ENCODE measurements around the gene ODC1.

Gene ODC1

DNA sequence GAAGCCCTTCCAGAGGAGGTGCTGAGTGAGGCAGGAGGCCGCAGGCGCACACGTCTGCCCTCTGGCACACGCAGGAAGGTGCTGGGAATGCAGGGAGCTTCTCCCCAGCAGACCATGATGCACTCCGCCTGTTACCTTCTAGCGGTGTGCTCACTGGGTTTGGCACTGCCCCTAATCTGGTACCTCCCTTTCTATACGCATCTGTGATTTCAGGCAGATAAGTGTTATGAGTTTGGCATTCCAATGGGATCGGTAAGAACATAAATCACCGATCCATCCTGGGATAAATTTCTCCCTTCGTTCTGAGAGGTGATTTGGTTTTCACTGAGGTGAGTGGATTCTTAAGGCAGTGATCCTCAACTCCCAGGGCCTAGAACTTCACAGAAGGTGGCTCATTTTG lies 34.6 kb downstream of the ODC1 start:
- no peak for DNase-seq

DNA sequence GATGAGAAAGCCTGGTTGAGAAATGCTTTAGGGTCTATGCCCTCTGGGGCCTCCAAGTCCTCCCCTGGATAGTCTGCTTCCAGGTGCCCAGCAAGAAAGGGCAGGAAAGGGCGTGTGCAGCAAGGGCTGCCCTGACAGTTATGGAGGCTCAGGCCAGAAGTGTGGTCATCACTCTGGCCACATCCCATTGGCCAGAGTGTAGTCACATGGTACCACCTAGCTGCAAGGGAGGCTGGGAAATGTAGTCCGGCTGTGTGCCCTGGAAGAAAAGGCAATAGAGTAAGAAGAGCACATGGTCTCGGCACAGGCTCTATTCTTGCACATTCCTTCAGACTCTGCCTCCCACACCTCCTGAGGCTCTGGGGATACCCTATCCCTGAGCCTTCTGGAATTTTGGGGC lies 35.7 kb downstream of the ODC1 start:
- DNase-seq = no peak

DNA sequence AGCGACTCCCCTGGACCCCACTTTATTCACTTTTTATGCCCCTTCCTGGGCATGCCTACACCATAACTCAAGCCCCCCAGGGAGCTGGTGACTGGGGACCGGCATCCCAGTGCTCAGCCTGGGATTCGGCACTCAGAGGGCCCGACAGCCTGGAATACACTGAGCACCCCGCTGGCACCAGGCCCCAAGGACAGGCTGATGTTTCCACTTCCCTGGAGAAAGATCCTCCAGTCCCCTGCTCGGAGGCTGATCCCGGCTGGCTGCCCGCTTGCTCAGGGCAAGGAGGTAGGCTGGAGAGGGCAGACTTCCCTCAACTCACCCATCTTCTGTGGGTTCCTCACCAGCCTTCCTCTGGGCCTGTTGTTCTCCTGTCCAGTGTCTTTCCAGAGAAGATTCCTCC lies 36.6 kb downstream of the ODC1 start:
- no peak for DNase-seq

DNA sequence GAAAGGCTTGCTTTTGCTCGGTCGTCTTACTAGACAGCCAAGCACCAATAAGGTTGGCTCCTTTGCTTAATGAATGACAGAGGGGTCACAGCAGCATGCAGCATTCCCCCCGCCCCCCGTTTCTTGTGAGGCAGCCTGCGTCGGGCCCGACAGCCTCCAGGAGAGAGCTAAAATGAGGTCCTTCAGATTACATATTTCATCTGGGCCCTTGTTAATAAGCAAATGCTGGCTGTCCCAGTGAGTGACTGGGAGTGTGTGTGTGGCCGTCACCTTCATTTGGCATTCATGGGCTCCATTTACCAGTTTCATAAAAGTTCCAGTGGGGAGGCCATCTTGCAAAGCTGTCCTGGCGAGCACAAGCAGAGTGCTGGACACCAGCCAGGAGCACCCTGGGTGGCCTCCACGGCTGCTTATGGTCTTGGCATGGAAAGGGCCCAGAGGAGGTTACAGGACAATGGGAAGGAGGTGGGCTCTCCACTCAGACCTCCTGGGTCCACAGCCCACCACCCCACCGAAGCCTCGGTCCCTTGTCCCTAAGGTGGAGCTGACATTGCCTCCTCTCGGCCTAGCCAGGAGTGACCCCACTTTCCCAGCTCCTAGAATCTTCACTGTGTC lies 37.2 kb downstream of the ODC1 start:
- DNase-seq = no peak

DNA sequence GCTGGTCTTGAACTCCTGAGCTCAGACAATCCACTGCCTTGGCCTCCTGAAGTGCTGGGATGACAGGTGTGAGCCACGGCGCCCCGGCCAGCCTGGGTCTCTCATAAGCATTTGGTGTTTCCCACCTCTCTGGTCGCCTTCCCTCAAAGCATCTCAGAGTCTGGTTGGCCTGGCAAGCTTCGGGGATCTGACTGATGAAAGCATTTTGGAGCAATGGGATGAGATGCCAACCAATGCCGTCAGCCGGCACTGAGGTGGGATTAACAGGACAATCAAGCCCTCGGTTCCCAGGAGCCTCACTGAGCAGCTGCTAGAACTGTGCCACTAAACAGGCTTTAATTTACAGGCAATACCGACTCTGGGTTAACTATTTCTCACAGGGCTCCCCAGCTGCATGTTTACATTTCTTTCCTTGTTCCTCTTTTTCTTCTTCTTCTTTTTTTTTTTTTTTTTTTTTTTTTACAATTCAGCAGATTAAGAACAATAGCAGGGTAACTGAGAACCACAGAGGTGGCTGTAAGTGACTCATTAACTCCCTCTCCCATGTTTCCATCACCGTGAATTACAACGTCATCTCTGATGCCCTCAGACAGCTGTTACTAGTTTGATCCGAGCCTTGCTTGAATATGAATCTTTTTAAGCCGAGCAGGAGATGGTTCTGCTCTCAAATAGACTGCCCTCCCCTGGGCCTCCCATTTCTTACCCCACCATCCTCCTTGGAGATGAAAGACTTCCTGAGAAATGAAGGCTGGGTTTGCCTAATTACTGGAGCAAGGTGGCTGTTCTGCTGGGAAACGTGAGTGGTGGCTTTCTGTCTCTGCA lies 37.9 kb downstream of the ODC1 start:
- no peak for DNase-seq

DNA sequence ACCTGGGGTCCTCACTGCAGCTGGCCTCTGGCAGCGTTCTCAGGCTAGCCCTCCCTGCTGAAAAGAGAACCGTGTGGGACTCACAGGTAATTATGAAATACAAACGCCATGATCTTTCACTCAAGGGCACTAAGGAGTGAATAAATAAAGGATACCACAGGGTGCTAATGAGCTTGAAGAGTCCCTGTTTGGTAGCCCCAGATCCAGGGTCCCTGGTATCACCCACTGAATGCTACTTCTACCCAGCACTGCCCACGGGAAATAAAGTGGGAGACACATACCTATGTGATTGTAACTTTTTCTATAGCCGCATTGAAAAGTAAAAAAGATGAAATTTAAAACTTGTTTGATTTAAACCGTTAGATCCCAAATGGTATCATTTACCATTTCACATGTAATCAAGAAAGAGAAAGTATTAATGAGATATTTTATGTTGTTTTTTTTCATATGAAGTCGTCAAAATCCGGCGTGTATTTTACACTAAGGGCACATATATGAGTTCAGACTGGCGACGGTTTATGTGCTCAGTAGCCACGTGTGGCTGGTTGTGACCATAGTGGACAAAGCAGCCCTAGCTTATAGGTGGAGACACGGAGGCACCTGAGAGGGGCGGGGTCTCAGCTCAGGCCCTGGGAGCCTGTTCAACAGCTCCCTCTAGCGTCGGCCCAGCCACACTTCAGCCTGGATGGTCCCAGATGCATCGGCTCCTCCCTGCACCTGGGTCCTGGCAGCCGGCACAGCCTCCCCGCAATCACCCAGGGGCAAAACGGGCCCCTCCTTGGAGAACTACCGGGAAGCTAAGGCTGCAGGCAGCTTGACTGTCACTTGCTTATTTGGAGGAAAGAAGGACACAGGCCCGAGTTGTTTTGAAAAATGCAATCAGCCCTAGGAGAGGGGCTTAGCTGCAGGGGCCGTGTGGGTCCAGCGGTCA lies 39.2 kb downstream of the ODC1 start:
- DNase-seq = peak; percentile 68

DNA sequence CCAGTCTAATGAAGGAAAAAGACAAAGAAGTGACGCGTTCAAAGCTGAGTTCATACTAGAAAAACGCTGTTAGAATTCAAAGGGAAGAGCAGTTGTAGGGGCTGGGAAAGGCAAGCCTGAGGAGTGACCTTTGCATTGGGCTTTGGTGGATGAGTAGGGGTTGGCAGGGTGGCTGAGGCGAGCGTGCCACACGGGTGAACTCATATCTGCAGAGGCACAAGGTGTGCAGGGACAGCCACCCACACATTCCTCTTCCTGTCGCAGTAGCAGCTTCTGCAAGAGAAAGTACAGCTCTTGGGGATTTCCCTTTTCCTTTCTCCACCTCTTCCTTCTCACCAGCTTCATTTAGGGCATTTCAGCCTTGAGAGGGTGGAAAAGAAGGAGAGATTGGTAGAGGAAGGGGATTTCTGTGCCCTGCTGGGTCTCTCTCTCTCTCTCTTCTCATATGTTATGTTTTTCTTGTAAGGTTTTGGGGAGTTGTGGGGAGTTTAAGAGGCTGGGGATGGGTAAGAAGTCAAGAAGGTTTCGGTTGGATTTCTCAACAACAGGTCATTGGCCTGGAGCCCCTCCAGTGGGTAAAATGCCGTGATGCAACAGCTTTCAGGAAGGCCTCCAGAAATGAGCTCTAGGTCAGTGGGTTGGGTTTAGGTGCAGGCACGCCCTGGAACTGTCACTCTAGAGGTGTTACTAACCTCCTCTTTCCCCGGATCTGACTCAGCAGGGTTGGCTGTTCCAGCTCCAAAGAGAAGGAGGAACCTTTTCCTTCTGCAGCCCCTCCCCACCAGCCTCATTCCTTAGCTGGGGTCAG lies 40.1 kb downstream of the ODC1 start:
- DNase-seq = no peak

DNA sequence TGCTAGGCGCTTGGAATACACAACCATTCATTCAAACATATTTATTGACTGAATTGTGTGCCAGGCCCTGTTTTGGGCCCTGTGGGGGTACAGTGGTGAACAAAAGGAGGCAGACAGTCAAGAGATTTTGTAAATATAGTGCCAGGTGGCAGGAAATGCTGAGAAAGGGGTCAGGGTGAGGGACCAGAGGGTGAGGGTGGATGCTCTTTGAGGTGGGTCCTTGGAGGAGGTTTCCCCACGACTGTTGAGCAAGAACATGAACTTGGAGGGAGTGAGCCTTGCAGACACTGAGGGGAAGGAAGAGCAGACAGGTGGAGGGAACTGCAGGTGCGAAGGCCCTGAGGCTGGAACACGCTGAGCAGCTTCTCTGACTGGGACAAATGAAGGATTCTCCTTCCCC lies 40.7 kb downstream of the ODC1 start:
- no peak for DNase-seq

DNA sequence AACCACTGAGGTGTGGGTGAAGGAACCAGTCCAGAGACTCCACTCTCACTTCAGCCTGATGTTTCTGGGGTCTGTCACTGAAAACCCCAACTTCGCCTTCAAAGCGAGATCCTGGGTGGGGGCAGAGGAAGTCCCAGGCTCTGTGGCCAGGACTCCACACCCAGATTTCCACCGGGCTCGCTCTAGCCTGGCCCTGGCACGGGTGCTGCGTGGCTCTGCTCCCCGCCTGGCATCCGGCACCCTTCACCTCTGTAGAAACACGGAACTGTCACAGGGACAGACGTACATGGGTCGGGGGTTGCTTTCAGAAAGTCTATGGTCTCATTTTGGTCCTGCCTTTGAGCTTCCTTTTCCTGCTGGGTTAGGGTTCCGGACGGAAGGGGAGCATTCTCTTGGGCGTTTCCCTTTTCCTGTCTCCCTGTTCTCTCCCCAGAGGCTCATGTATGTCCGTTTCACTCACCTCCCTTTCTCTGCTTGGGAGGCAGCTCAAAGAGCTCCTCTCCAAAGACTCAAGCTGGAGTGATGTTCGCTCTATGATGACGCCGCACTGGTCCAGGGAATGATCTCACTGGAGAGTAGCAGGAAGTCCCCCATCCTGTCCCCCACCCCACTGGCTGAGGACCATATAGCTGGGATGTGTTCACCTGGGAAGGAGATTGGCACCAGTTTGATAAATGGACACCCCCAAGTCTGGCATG lies 41.5 kb downstream of the ODC1 start:
- no peak for DNase-seq

DNA sequence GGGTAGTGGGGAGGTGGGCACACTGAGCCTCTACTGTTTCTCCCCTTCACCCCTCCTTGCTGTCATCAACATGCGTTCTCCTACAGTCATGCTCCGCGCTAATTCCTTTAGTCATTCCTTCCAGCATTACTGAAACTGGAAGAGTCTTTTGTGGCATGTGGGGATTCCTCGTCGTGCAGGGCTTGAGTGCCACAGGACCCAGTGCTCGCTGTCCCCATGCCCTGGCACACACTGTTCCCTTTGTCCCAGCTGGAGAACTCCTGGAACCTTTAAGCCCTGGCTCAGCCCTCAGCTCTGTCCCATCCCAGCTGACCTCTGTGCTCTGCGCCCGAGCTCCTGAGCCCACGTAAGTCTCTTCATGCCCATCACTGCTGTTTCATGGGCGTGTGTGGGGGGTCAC lies 42.1 kb downstream of the ODC1 start:
- no peak for DNase-seq

DNA sequence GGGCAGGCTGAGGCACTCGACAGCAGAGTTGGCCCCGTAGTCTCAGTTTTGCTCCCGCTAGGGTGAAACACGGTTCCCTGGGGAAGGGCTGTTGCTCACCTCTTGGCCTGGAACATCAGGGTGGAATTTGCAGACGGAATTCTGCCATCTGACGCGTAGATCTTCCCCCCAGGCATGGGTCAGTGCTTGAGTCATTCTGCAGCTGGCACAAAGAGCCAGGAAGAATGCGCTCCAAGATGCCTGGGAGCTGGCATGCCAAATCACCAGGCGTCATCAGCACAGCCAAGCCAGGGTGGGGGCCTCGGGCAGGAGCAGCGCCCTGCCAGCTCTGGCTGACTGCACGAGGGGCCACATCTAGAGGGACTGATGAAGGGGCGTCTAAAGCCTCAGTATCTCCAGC lies 42.7 kb downstream of the ODC1 start:
- no peak for DNase-seq

DNA sequence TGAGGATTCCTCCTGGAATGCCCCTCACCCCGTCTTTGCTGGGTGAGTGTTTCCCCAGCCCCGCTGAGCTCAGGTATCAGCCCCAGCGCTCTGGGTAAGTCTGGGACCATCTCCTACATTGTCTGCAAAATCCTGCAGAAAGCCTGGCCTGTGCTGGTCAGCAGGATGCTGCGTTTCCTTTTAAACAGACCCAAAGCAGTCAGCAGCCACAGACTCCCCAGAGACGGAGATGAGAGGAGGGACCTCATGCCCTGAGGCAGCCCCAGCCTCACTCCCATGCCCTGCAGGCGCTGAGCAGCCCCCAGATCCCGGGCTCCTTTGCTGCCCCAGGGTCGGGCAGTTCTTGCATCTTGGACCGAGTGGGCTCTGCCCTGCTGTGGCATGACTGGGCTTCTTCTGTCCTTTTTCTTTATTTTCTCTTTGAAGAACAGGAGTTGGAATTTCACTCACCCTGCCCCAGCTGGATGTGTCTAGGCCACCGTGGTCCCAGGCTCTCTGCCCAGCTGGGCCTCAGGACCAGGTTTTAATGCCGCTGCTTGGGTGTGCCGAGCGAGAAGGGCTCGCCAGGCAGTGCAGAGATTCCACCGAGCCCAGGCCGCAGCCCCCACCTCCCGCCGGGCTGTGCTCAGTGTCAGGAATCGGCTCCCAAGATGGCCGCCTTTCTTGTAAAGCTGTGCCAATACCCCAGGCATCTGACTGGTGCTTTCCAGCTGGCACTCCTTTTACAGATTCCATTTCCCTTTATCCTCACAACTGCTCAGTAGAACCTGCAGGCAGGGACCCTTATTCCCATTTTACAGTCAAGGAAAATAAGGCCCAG lies 43.6 kb downstream of the ODC1 start:
- no peak for DNase-seq

DNA sequence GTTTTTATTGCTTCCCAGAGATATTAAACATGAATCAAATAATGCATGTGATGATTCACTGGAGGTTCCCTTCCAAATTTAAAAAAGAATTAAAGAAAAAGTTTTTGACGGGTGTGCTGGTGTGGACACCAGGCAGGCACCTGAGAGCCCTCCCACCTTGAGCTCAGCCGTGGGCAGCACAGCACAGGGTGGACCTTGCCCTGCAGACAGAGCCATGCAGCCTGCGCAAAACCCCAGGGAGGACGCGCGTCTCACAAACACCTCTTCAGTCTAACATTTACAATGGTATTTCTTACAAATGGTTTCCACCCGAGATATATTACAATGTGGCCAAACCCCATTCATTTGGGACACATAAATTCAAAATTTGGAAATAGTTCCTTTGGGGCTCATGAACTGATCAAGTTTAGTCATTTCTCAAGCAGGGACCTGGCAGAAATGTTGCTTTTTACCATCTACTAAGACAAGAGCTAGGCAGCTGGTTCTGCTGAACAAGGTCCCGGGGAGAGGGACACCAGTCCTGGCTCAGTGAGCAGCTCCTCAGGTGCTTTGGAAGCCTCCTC lies 45.4 kb downstream of the ODC1 start:
- no peak for DNase-seq

DNA sequence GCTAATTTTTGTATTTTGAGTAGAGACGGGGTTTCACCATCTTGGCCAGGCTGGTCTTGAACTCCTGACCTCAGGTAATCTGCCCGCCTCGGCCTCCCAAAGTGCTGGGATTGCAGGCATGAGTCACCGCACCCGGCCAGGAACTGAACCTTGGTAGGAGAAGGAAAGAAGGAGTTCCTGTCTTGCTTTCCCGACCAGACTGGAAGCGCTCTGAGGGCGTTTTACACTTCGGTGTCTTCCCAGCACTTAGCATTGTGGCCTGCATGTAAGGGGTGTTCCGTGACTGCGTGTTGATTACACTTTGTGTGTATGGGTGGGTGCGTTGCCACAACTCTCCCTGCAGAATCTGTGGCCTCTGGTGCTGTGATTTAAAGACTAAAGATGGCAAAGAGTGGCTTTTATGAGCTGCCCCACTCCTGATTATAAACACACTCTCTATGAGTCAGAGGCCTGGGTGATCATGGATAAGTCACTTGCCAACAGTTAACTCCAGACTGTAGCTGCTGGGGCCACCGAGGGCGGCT lies 46.0 kb downstream of the ODC1 start:
- no peak for DNase-seq

DNA sequence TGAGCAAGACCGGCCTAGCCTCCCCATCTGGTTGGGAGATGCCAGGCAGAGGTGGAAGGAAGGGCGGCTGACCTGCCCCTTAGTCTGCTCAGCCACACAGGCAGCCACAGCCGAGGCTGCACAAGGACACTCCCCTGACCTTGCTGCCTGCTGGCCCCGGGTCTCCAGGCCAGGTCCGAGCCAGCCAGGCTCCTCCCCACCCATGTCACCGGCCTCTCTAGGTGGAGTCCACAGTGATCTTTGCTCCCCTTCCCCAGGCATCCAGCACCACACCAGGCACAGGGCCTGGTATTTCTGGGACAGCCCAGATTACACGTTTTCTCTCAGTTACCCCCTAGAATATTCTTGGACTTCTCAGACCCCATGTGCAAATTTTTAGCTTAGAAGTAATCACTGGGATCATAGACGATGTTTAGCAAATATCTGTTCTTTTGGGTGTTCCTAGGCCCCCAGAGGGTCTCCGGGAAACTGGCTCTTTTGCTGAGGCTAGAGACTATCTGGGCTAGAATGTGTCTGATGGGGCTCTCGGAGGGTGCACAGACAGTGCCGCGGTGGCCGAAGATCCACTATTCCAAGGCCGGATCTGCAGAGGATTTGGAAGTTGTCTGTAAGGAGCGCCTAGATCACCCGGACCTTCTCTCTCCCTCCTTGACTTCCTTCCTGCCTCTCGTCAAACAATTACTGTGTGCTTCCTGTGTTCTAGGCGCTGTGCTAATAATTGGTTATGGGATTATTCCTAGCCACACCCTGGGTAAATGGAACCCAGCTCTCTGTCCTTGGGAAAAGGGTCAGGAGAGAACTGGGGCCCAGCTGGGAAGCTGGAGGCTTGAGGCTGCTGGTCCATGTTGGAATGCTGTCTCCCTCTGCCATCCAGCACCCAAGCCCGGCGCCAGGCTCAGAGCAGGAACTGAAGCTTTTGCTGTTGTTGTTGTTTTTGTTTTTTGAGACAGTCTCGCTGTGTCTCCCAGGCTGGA lies 46.9 kb downstream of the ODC1 start:
- no peak for DNase-seq

DNA sequence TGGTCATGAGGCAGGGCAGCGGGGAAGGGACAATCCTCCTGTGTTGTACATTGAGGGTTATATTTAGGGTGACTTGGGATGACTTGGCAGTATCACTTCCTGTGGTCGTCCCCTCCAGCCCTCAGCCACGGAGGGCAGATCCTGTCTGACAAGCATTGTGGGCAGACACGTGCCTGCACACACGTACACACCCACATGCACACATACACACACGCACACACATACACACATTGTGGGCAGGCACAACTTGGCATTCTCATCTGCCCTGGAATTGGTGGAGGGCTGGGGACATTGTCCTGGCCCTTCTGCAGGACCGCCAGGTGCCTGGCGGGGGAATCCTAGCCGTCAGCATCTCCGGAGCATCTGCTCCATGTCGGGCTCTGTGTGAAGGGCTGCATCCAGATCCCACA lies 47.6 kb downstream of the ODC1 start:
- no peak for DNase-seq

DNA sequence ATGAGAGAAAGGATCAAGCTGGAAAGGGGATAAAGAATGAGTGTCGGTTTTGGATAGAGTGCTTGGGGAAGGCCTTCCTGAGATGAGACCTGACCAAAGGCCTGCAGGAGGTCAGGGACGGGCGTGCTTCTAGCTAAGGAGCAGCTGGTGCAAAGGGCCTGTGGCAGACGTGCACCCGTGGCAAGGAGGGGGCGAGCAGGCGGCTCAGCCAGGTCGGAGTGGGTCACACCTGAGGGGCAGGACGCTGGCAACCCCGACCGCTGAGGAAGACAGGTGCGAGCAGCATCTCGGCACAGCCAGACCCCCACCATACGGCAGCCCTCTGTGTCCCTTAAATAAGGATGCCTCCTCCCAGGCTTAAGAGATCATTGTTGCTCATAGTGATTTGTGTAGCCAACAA lies 48.1 kb downstream of the ODC1 start:
- no peak for DNase-seq

DNA sequence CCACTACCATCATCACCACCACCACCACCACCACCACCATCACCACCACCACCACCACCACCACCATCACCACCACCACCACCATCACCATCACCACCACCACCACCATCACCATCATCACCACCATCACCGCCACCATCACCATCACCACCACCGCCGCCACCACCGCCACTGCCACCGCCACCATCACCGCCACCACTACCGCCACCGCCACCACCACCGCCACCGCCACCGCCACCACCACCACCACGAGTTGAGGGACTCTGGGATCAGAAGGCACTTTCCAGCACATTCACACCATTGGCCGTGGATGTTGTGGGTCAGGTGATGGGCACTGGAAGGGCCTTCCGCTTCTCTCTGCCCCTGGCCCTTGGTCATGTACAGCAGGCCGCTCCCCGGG lies 48.8 kb downstream of the ODC1 start:
- no peak for DNase-seq

DNA sequence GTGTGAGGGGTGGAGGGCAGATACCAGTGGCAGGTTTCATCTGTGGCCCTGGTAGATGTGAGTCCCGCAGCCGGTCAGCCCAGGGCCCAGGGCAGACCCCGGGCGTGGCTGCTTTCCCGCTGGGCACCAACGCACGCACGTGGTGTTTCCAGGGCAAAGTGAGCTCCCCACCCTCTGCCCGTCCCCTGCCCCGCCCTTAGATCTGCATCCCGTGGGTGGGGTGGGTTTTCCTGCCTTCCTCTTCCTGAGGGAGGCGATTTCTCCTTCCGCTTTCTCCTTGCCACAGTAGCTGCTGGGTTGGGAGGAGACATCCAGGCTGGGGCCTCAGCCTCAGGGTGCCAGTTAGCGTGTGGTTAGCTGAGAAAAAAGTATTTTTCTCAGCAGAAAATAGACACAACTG lies 49.6 kb downstream of the ODC1 start:
- no peak for DNase-seq

Data from NCI-H187 treated with DMSO at 0.1 percent for 48 hours (cell line).